Lower leg skin (tissue), 3 donors: ENCODE results near the gene ZNF35.

ENCODE experiments used
- CTCF ChIP-seq, 3 donors: fragments of 450-650 bp; IDR thresholded peaks; one replicate each; pipeline ENCODE4 v1.5.1; 2016; ENCODE audit warnings: antibody characterized with exemption in 3 of 3, mild to moderate bottlenecking in 3 of 3, moderate library complexity in 2 of 3
- POLR2A ChIP-seq, 2 donors: fragments of 450-650 bp; IDR thresholded peaks; one replicate each; pipeline ENCODE4 v1.6.1; 2016 to 2017; ENCODE audit warnings: antibody characterized with exemption in 2 of 2, mild to moderate bottlenecking in 1 of 2, moderate library complexity in 1 of 2

- TF ChIP-seq CTCF (IDR thresholded peaks at IDR 0.05) (no peak), POLR2A (IDR thresholded peaks at IDR 0.05) (no peak)
Measured at GRCh38 chr3:44647771-44648170, 761 bp upstream of the ZNF35 start.
